Small intestine (tissue), 7 donors: Measurements from ENCODE around the gene CLEC7A. TPM values are rescaled to one million over a fixed set of nuclear protein-coding genes. Genes with fewer than 3 reads are reported as not detected.
A peak's percentile ranks its signal among the peaks of the same experiment; 100 is the strongest.

Experiments used
- DNase-seq, 2 donors: peaks; one replicate each; pipeline versions ENCODE4 v3.0.0 to v3.0.0-alpha.2; 2013
- FAIRE-seq: peaks from 2 replicates; lab custom pipeline; 2012; peaks lifted over from hg19 to GRCh38; lab: Jason Lieb, UNC
- H3K27ac ChIP-seq, 3 donors: one replicate each; pipeline ENCODE4 v1.5.1; 2013; ENCODE audit warnings: low read length in 2 of 3, mild to moderate bottlenecking in 2 of 3, control low read depth in 1 of 3, inconsistent platforms in 1 of 3, low read depth in 1 of 3, moderate library complexity in 1 of 3
- H3K27me3 ChIP-seq, 3 donors: one replicate each; pipeline ENCODE4 v1.6.1; 2013; ENCODE audit warnings: low read length in 3 of 3, inconsistent platforms in 1 of 3; ENCODE audit not compliant: control insufficient read depth in 3 of 3, insufficient read depth in 3 of 3
- H3K36me3 ChIP-seq, 3 donors: one replicate each; pipeline ENCODE4 v1.6.1; 2013; ENCODE audit warnings: low read length in 3 of 3, inconsistent platforms in 1 of 3, low read depth in 1 of 3, mild to moderate bottlenecking in 1 of 3, moderate library complexity in 1 of 3; ENCODE audit not compliant: control insufficient read depth in 3 of 3, insufficient read depth in 2 of 3
- H3K4me1 ChIP-seq, 3 donors: one replicate each; pipeline ENCODE4 v1.6.1; 2013; ENCODE audit warnings: low read length in 2 of 3, inconsistent platforms in 1 of 3, low read depth in 1 of 3, mild to moderate bottlenecking in 1 of 3, moderate library complexity in 1 of 3; ENCODE audit not compliant: control insufficient read depth in 3 of 3, insufficient read depth in 2 of 3
- H3K4me3 ChIP-seq, 3 donors: one replicate each; pipeline ENCODE4 v1.5.1; 2013; ENCODE audit warnings: low read length in 3 of 3, control low read depth in 1 of 3, inconsistent platforms in 1 of 3, low read depth in 1 of 3, mild to moderate bottlenecking in 1 of 3, moderate library complexity in 1 of 3
- H3K9me3 ChIP-seq, 2 donors: one replicate each; pipeline ENCODE4 v1.6.1; 2013; ENCODE audit warnings: low read depth in 1 of 2, low read length in 1 of 2; ENCODE audit not compliant: control insufficient read depth in 2 of 2, insufficient read depth in 1 of 2
- WGBS, 3 donors: extraction: QIAGEN DNeasy Blood & Tissue Kit; methylation state at CpG; one replicate each; pipeline ENCODE4 v1.1.7; 2013; 5-methylcytosine and 5-hydroxymethylcytosine counted together
- polyA plus RNA-seq, 4 donors: library from polyadenylated mRNA; stranded (reverse) in 3 of 4; unstranded in 1 of 4; fragments of 200-250 nt in 3 of 4; fragments of 120-200 nt in 1 of 4; gene quantifications; one replicate each; pipeline versions ENCODE4 v1.2.1 to v1.2.3, GENCODE V29; 2013
- donor health status: healthy with polysubstance abuse.
- donor health status: control.
- donor health status: control.
- donor health status: Bipolar disorder and iron deficiency.
- donor health status: healthy.

Gene CLEC7A
- polyA plus RNA-seq, 4 donors, result 0.45 to 7.2 (median 5.2) TPM

GRCh38 chr12:10169104-10169503, 39.1 kb upstream of the CLEC7A start:
- FAIRE-seq (no peak), DNase-seq (no peak)
- Histone ChIP-seq H3K27ac (no peak overlapping the region), H3K9me3 (no peaks in the 10 kb centered on the region), H3K27me3 (no peaks in the 10 kb centered on the region), H3K4me3 (no peak overlapping the region), H3K4me1 (no peaks in the 10 kb centered on the region), H3K36me3 (no peaks in the 10 kb centered on the region)
- whole genome bisulfite sequencing, 3 donors, result 64 to 77% (median 71%) methylated on average over 3 of the region's 3 CpGs

GRCh38 chr12:10167599-10167998, 37.6 kb upstream of the CLEC7A start:
- 47 to 57% (median 52%) methylated on average over 5 of the region's 5 CpGs for WGBS, 3 donors
- H3K36me3 ChIP-seq, result no peaks in the 10 kb centered on the region
- FAIRE-seq, result no peak
- H3K27ac ChIP-seq, result no peak overlapping the region
- peak in 1 of 2 donors; percentile 15 for DNase-seq
- H3K4me3 ChIP-seq, result no peak overlapping the region
- no peaks in the 10 kb centered on the region for H3K9me3 ChIP-seq
- no peaks in the 10 kb centered on the region for H3K27me3 ChIP-seq
- H3K4me1 ChIP-seq, result no peaks in the 10 kb centered on the region

- no peak overlapping the region for H3K27ac ChIP-seq
- 6 to 96% (median 6%) methylated on average over 1 of the region's 1 CpG for WGBS, 3 donors
- no peak overlapping the region for H3K4me3 ChIP-seq
- FAIRE-seq (no peak), DNase-seq (no peak)
- H3K4me1 ChIP-seq, result no peaks in the 10 kb centered on the region
- H3K27me3 ChIP-seq, result no peaks in the 10 kb centered on the region
- no peaks in the 10 kb centered on the region for H3K36me3 ChIP-seq
- H3K9me3 ChIP-seq, result no peaks in the 10 kb centered on the region
These were observed 35.4 kb upstream of the CLEC7A start for GRCh38 chr12:10165421-10165820.

- Histone ChIP-seq H3K36me3 (no peaks in the 10 kb centered on the region), H3K4me1 (no peaks in the 10 kb centered on the region), H3K27me3 (no peaks in the 10 kb centered on the region), H3K27ac (no peak overlapping the region), H3K4me3 (no peak overlapping the region), H3K9me3 (no peaks in the 10 kb centered on the region)
- DNase-seq (no peak), FAIRE-seq (no peak)
- WGBS, 3 donors, result 59 to 64% (median 63%) methylated on average over 3 of the region's 3 CpGs
These were observed 33.1 kb upstream of the CLEC7A start for GRCh38 chr12:10163084-10163483.

GRCh38 chr12:10160617-10161385, 30.8 kb upstream of the CLEC7A start:
- WGBS, 3 donors, result 65 to 74% (median 73%) methylated on average over 7 of the region's 7 CpGs
- DNase-seq (no peak), FAIRE-seq (no peak)
- Histone ChIP-seq H3K9me3 (peaks cover 0 to 4% of the 10 kb centered on the region in 2 donors), H3K27ac (no peak overlapping the region), H3K36me3 (no peaks in the 10 kb centered on the region), H3K4me1 (no peaks in the 10 kb centered on the region), H3K27me3 (no peaks in the 10 kb centered on the region), H3K4me3 (no peak overlapping the region)

- Histone ChIP-seq H3K9me3 (peaks cover 0 to 4% of the 10 kb centered on the region in 2 donors), H3K4me1 (no peaks in the 10 kb centered on the region), H3K4me3 (no peak overlapping the region), H3K27me3 (no peaks in the 10 kb centered on the region), H3K36me3 (no peaks in the 10 kb centered on the region), H3K27ac (no peak overlapping the region)
- FAIRE-seq (no peak), DNase-seq (no peak)
- WGBS, 3 donors, result 58 to 76% (median 58%) methylated on average over 3 of the region's 3 CpGs
These were observed 29.3 kb upstream of the CLEC7A start for GRCh38 chr12:10159280-10159679.

- no peaks in the 10 kb centered on the region for H3K27me3 ChIP-seq
- no peak overlapping the region for H3K27ac ChIP-seq
- no peak overlapping the region for H3K4me3 ChIP-seq
- DNase-seq, result no peak
- H3K9me3 ChIP-seq, result peaks cover 0 to 4% of the 10 kb centered on the region in 2 donors
- WGBS, 3 donors, result 81 to 86% (median 82%) methylated on average over 2 of the region's 2 CpGs
- no peaks in the 10 kb centered on the region for H3K36me3 ChIP-seq
- no peak for FAIRE-seq
- H3K4me1 ChIP-seq, result peaks cover 0 to 8% (median 0%) of the 10 kb centered on the region in 3 donors
These were observed 28.4 kb upstream of the CLEC7A start for GRCh38 chr12:10158406-10158805.

GRCh38 chr12:10155966-10156365, 26.0 kb upstream of the CLEC7A start:
- peaks cover 0 to 4% of the 10 kb centered on the region in 2 donors for H3K9me3 ChIP-seq
- no peak overlapping the region for H3K4me3 ChIP-seq
- DNase-seq, result no peak
- no peak overlapping the region for H3K27ac ChIP-seq
- 75 to 80% (median 76%) methylated on average over 3 of the region's 3 CpGs for WGBS, 3 donors
- H3K36me3 ChIP-seq, result no peaks in the 10 kb centered on the region
- H3K27me3 ChIP-seq, result no peaks in the 10 kb centered on the region
- no peak for FAIRE-seq
- H3K4me1 ChIP-seq, result peaks cover 0 to 15% (median 0%) of the 10 kb centered on the region in 3 donors
